Prostate gland (tissue), 2 donors: ENCODE data around the gene CARD8. TPM values are rescaled to one million over a fixed set of nuclear protein-coding genes. Genes with fewer than 3 reads are reported as not detected.
A peak's percentile ranks its signal among the peaks of the same experiment; 100 is the strongest.
"Not testable (repeated sequence)": the region's sequence is repeated elsewhere in the genome, so short reads cannot be mapped to it uniquely, and the experiment has no call there.

Source experiments
- DNase-seq: peaks from one replicate; pipeline ENCODE4 v3.0.0-alpha.2; 2019; ENCODE audit warnings: low spot score
- H3K27ac ChIP-seq, 2 donors: fragments of 200-600 bp; sonication (generic); 2 replicates each; pipeline ENCODE4 v1.5.1; 2017 to 2019
- H3K27me3 ChIP-seq: fragments of 200-600 bp; sonication (generic); replicated peaks from 2 replicates; pipeline ENCODE4 v1.5.1; 2019; ENCODE audit not compliant: insufficient read depth
- H3K36me3 ChIP-seq, 2 donors: fragments of 200-600 bp; sonication (generic); 1 replicate in 1 of 2; 2 replicates in 1 of 2; pipeline versions ENCODE4 v1.5.1 to v1.8.1; 2017 to 2019
- H3K4me1 ChIP-seq: fragments of 200-600 bp; sonication (generic); replicated peaks from 2 replicates; pipeline ENCODE4 v1.5.1; 2019
- H3K4me3 ChIP-seq, 2 donors: fragments of 200-600 bp; sonication (generic); 2 replicates each; pipeline ENCODE4 v1.5.1; 2017 to 2019
- H3K9me3 ChIP-seq: fragments of 200-600 bp; sonication (generic); 2 replicates; pipeline ENCODE4 v1.5.1; 2017
- CTCF ChIP-seq, 4 experiments: fragments of 200-600 bp in 2 of 4; fragments of 450-650 bp in 2 of 4; sonication (generic) in 2 of 4; IDR thresholded peaks; 1 replicate in 3 of 4; 2 replicates in 1 of 4; pipeline ENCODE4 v1.5.1; 2016 to 2019; ENCODE audit warnings: antibody characterized with exemption in 4 of 4, mild to moderate bottlenecking in 2 of 4, moderate library complexity in 2 of 4
- POLR2A ChIP-seq: fragments of 450-650 bp; IDR thresholded peaks from one replicate; pipeline ENCODE4 v1.6.1; 2016; ENCODE audit warnings: antibody characterized with exemption, mild to moderate bottlenecking
- POLR2AphosphoS5 ChIP-seq: sonication (generic); formaldehyde crosslinking; IDR thresholded peaks from one replicate; pipeline ENCODE4 v1.6.1; 2017; ENCODE audit warnings: antibody characterized with exemption
- WGBS: methylation state at CpG from one replicate; pipeline ENCODE4 v1.1.5; 2018; 5-methylcytosine and 5-hydroxymethylcytosine counted together
- intact Hi-C: fragments of 100-400 bp; cut with DNase I; formaldehyde crosslinking; loops from one replicate; pipeline ENCODE4 v1.14.2; 2022
- total RNA-seq, 2 donors: library from RNA; depleted of rRNA; stranded (reverse); fragments of >200 nt; gene quantifications; one replicate each; pipeline ENCODE4 v1.1.0, GENCODE V29; 2016

Gene CARD8
- total RNA-seq, 2 donors from 2014 or later: 12.6 to 49.0 TPM

- TF ChIP-seq POLR2AphosphoS5 (no peak), POLR2A (no peak), CTCF (IDR thresholded peaks at IDR 0.05) (no peak)
- H3K27me3 ChIP-seq: no peaks in the 10 kb centered on the region
- no peak overlapping the region for H3K27ac ChIP-seq
- no peak for DNase-seq
- 77% methylated on average over 9 of the region's 9 CpGs for WGBS
- no peaks in the 10 kb centered on the region for H3K4me1 ChIP-seq
- H3K9me3 ChIP-seq: no peaks in the 10 kb centered on the region
- no peak overlapping the region for H3K4me3 ChIP-seq
- H3K36me3 ChIP-seq: no peaks in the 10 kb centered on the region
- intact Hi-C loops: no loop called here
Measured at GRCh38 chr19:48279747-48280146, 24.0 kb upstream of the CARD8 start.

- Histone ChIP-seq H3K4me1 (no peaks in the 10 kb centered on the region), H3K27me3 (no peaks in the 10 kb centered on the region), H3K9me3 (no peaks in the 10 kb centered on the region), H3K27ac (no peak overlapping the region), H3K36me3 (no peaks in the 10 kb centered on the region), H3K4me3 (no peak overlapping the region)
- WGBS: 75% methylated on average over 6 of the region's 6 CpGs
- intact Hi-C loops: no loop called here
- no peak for DNase-seq
- TF ChIP-seq CTCF (IDR thresholded peaks at IDR 0.05): no peak
- TF ChIP-seq POLR2A: no peak
- TF ChIP-seq POLR2AphosphoS5: no peak
Measured at GRCh38 chr19:48274938-48275337, 19.2 kb upstream of the CARD8 start.

GRCh38 chr19:48274173-48274572 is 18.5 kb upstream of the CARD8 start:
- TF ChIP-seq POLR2A (no peak), CTCF (IDR thresholded peaks at IDR 0.05) (no peak), POLR2AphosphoS5 (no peak)
- intact Hi-C loops: no loop called here
- WGBS: 70% methylated on average over 3 of the region's 3 CpGs
- no peaks in the 10 kb centered on the region for H3K27me3 ChIP-seq
- H3K4me1 ChIP-seq: no peaks in the 10 kb centered on the region
- H3K36me3 ChIP-seq: no peaks in the 10 kb centered on the region
- H3K27ac ChIP-seq: no peak overlapping the region
- no peak overlapping the region for H3K4me3 ChIP-seq
- no peak for DNase-seq
- H3K9me3 ChIP-seq: no peaks in the 10 kb centered on the region

- TF ChIP-seq POLR2A (no peak), POLR2AphosphoS5 (no peak), CTCF (IDR thresholded peaks at IDR 0.05) (no peak)
- Histone ChIP-seq H3K4me1 (no peaks in the 10 kb centered on the region), H3K27ac (no peak overlapping the region), H3K27me3 (no peaks in the 10 kb centered on the region), H3K9me3 (no peaks in the 10 kb centered on the region), H3K4me3 (peak overlapping the region; percentile 22 to 27), H3K36me3 (no peaks in the 10 kb centered on the region)
- no peak for DNase-seq
- WGBS: 5% methylated on average over 40 of the region's 40 CpGs
- intact Hi-C loops: no loop called here
Measured at GRCh38 chr19:48271531-48272151, 15.9 kb upstream of the CARD8 start.

- not testable (repeated sequence) for H3K36me3 ChIP-seq, DNase-seq, H3K27me3 ChIP-seq, H3K4me1 ChIP-seq, H3K4me3 ChIP-seq, H3K27ac ChIP-seq, H3K9me3 ChIP-seq
- intact Hi-C loops: loop anchor here (5.0 kb wide), 1 partner anchor 68 kb away; no protein-coding TSS in a partner anchor
- 83% methylated on average over 6 of the region's 6 CpGs for WGBS
Measured at GRCh38 chr19:48269617-48270026, 13.9 kb upstream of the CARD8 start.

GRCh38 chr19:48265326-48265725 is 9.6 kb upstream of the CARD8 start:
- not testable (repeated sequence) for H3K36me3 ChIP-seq, H3K27ac ChIP-seq, H3K27me3 ChIP-seq, H3K4me3 ChIP-seq, DNase-seq, H3K9me3 ChIP-seq, H3K4me1 ChIP-seq
- 34% methylated on average over 8 of the region's 8 CpGs for WGBS
- intact Hi-C loops: loop anchor here (5.0 kb wide), 1 partner anchor 72 kb away; no protein-coding TSS in a partner anchor

GRCh38 chr19:48260359-48260714 is 4.6 kb upstream of the CARD8 start:
- H3K36me3 ChIP-seq, H3K9me3 ChIP-seq, H3K27me3 ChIP-seq, intact Hi-C loops, H3K4me1 ChIP-seq, H3K27ac ChIP-seq, DNase-seq: not testable (repeated sequence)
- 41% methylated on average over 8 of the region's 8 CpGs for WGBS
- H3K4me3 ChIP-seq: peak overlapping the region in 1 of 2 donors; percentile 40

- DNase-seq, H3K9me3 ChIP-seq, H3K4me1 ChIP-seq, H3K27me3 ChIP-seq, H3K36me3 ChIP-seq, H3K4me3 ChIP-seq, H3K27ac ChIP-seq: not testable (repeated sequence)
- 71% methylated on average over 4 of the region's 4 CpGs for WGBS
- intact Hi-C loops: loop anchor here (10.0 kb wide), 1 partner anchor 154 kb away; no protein-coding TSS in a partner anchor
Measured at GRCh38 chr19:48258992-48259391, 3.3 kb upstream of the CARD8 start.
